GM21526 (cell line): ENCODE measurements around the gene PLCB4.
"Not testable (repeated sequence)": the region's sequence is repeated elsewhere in the genome, so short reads cannot be mapped to it uniquely, and the experiment has no call there.

Experiments used
- ATAC-seq: cut with Tn5 transposase; IDR thresholded peaks from one replicate; pipeline ENCODE4 v1.9.1; 2021; ENCODE audit warnings: moderate library complexity; ENCODE audit not compliant: unreplicated experiment, low FRiP score

The PLCB4 gene

DNA sequence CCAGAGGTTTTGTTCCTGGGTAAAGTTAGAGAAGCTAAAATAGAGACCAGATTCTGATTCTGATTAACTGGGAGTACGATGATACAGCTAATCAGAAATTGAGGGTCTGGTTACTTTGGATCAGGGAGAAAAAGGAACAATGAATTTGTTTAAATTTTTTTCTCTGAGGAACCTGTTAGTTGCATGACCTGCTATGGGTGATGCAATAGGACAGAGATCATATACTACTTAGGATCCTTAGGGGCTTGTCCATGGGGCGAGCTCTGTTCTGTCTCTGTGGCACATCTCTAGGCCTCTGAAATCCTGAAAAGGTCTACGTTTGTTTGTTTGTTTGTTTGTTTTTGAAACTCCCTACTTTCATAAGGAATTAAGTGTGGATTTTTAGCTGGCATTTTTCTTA, 279.4 kb downstream of the PLCB4 start:
- no peak for ATAC-seq

- ATAC-seq = no peak
Measured at GRCh38 chr20:9348747-9349146, 279.9 kb downstream of the PLCB4 start.

DNA sequence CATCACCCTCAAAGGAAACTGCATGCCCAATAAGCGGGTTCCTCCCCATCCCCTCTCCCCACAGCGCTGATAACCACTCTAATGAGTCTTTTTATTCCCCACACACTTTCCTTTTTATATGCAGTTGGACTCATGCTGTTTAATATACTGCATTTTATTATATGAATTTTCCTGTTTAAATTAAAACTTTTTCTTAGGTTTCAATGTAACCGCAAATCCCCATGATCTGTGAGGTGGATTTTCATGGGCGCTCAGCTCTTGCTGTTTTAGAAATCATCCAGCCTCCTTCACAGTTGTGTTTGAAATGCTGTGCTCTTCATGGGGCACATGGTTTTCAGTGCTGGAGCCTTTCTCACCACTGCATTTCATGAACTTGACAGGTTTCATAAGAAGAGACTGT, 280.4 kb downstream of the PLCB4 start:
- ATAC-seq = no peak

GRCh38 chr20:9352739-9353138, 283.9 kb downstream of the PLCB4 start:
- ATAC-seq = no peak

- no peak for ATAC-seq
Measured at GRCh38 chr20:9353180-9353915, 284.5 kb downstream of the PLCB4 start.

DNA sequence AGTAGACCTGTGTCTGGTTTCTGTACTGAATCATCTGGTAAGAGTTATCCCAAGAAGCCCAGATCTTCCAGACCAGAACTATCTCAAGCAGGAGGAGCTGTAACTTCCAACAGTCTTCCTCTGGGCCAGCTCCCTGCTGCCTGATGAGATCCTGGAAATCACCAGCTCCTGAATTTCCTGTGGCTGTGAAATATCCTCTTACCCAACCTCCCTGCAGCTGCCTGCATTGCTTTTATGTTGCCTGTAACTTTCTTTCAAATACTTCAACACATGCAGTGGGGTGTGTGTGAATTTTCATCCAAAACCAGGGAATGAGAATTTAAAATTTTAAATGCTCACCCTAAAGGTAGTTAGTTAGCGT, 285.0 kb downstream of the PLCB4 start:
- no peak for ATAC-seq

GRCh38 chr20:9354579-9354978, 285.7 kb downstream of the PLCB4 start:
- ATAC-seq = no peak

DNA sequence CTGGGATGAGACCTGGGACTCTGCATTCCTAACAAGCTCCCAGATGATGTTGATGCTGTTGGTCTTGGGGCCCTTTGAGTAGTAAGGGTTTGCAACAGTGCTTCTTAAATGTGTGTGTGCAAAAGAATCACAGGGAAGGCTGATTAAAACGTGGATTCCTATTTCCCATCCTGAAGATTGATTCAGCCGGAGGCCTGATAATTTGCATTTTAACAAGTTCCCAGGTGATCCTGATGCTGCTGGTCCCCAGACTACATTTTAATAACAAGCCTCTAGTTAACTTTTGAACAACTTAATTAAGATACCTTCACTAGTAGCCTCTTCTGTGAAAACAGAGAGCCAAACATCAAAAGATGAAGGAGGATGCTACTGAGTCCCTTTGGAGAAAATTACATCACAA, 289.1 kb downstream of the PLCB4 start:
- no peak for ATAC-seq

GRCh38 chr20:9359561-9360308, 290.8 kb downstream of the PLCB4 start:
- ATAC-seq = no peak

- ATAC-seq = no peak
Measured at GRCh38 chr20:9360431-9360830, 291.5 kb downstream of the PLCB4 start.

- no peak for ATAC-seq
Measured at GRCh38 chr20:9363673-9364072, 294.8 kb downstream of the PLCB4 start.

DNA sequence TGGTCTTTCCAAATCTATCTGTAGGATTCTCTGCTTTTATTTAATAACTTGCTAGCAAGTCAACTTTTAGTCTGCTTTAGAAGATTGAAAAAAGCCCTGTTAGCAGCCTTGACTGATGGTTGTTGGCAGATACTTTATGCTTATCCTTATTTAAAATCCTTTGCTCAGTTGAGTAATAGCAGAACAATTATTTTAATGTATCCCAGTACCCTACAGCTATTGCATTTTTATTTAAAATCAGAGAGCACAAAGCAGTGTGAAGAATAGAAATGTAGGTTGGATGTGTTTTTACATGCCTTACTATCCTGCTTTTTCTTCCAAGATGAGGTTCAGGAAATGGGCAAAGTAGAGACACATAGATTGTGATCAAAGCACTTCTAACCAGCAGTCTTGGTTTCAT, 298.4 kb downstream of the PLCB4 start:
- no peak for ATAC-seq

GRCh38 chr20:9367746-9368145, 298.9 kb downstream of the PLCB4 start:
- ATAC-seq = no peak

DNA sequence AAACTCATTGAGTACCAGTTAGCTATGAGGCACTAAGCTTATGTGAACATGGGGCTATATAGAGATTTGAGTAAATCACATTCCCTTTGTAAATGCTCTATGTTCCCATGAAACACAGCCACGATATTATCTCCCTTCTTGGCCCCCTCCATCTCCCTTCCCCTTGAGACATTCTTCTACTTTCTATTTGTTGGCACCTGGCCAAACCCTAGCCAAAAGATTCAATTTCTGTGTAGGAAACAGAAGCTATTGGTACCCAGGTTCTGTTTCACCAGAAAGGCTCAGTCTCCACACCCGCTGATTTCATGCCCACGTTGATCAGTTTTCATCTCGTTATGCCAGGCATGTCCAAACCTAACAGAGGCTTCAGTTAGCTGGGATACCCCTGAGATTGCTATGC, 300.0 kb downstream of the PLCB4 start:
- no peak for ATAC-seq

- ATAC-seq = no peak
Measured at GRCh38 chr20:9369557-9369956, 300.7 kb downstream of the PLCB4 start.

DNA sequence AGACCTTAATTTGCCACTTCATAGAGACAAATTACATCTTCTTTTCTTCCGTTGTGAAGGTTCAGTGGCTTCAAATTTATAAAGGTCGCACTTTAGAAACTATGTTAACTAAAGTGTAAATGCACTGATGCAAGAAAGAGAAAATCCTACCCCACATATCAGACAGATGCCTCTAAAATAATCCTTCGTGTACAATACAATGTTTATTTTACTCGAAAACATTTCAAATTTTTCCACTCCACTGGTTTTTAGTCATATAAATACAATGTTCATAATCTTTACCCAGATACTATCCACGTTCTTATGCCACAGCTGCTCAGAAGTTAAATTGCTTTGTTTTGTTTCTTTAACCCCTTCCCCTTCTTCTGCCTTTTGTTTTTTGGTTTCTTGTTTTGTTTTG, 305.2 kb downstream of the PLCB4 start:
- no peak for ATAC-seq

DNA sequence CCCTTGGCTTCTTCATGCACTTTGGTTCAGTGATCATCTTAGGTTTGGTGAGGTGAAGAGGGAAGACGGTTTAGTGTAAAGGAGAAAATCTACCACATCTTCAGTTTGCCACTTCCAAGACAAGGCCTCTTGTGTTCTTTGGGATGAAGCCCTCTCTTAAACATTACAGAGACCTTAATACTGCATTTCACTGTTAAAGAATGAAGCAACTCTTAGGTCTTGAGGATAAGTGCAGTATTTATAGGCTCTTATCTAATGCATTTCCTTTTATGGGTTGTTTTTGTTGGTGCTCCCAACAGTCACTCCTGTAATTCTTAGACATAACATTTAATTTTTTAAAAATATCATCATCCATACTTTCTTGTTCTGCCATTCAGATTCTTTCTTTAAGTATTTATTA, 305.6 kb downstream of the PLCB4 start:
- no peak for ATAC-seq

- no peak for ATAC-seq
Measured at GRCh38 chr20:9375221-9375681, 306.4 kb downstream of the PLCB4 start.

DNA sequence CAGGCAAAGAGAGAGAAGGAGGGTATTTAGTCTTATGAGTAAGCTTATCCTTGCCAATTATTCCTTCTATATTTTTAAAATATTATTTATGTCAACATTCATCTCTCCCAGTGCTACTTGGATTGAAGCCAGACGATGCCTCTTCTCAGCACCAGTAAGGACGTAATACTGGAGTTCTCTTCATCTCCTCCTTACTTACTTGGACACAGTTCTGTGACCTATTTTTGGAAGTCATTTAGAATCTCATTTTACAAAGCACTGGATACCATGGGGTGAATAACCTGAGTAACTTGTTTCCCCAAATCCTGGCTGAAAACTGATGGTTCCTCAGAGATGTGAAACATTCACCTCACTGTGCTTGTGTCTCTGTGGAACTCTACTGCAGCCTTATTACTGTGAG, 308.1 kb downstream of the PLCB4 start:
- no peak for ATAC-seq

DNA sequence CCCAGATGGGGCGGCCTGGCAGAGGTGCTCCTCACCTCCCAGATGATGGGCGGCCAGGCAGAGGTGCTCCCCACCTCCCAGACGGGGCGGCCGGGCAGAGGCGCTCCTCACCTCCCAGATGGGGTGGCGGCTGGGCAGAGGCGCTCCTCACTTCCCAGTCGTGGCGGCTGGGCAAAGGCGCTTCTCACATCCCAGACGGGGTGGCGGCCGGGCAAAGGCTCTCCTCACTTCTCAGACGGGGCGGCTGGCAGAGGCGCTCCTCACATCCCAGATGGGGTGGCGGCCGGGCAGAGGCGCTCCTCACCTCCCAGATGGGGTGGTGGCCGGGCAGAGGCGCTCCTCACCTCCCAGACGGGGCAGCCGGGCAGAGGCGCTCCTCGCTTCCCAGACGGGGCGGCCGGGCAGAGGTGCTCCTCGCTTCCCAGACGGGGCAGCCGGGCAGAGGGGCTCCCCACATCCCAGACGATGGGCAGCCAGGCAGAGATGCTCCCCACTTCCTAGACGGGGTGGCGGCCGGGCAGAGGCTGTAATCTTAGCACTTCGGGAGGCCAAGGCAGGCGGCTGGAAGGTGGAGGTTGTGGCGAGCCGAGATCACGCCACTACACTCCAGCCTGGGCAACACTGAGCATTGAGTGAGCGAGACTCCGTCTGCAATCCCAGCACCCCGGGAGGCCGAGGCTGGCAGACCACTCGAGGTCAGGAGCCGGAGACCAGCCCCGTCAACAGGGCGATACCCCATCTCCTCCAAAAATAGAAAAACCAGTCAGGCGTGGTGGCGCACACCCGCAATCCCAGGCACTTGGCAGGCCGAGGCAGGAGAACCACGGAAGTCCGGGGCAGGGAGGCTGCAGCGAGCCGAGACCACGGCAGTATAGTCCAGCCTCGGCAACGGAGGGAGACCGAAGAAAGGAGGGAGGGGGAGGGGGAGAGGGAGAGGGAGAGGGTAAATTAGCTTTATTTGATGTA, 316.7 kb downstream of the PLCB4 start:
- not testable (repeated sequence) for ATAC-seq
